ENCODE results near the gene PKIB.

Gene PKIB

DNA sequence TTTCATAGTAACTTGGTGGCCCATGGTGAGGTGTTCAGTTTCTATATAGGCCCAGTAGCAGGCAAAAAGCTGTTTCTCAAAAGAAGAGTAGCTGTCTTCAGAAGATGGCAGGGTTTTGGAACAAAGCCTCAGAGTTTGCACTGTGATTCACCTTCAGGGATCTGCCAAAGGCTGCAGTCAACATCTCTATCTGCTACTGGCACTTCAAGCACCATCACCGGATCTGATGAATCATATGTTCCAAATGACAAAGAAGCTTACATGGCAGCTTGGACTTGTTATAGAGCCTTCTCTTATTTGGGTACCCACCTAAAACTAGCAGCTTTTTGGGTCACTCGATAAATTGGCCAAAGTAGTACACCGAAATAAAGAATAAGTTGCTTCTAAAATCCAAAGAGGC is 39.5 kb downstream of the PKIB start:
- peak; percentile 62 for DNase-seq (ENCODE audit: low read depth)
- no peak overlapping the region for H3K4me3 ChIP-seq (ENCODE audit: low read length)
- TF ChIP-seq, protein P1, sequence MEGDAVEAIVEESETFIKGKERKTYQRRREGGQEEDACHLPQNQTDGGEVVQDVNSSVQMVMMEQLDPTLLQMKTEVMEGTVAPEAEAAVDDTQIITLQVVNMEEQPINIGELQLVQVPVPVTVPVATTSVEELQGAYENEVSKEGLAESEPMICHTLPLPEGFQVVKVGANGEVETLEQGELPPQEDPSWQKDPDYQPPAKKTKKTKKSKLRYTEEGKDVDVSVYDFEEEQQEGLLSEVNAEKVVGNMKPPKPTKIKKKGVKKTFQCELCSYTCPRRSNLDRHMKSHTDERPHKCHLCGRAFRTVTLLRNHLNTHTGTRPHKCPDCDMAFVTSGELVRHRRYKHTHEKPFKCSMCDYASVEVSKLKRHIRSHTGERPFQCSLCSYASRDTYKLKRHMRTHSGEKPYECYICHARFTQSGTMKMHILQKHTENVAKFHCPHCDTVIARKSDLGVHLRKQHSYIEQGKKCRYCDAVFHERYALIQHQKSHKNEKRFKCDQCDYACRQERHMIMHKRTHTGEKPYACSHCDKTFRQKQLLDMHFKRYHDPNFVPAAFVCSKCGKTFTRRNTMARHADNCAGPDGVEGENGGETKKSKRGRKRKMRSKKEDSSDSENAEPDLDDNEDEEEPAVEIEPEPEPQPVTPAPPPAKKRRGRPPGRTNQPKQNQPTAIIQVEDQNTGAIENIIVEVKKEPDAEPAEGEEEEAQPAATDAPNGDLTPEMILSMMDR (IDR thresholded peaks at IDR 0.05; ENCODE audit: insufficient read depth, low read depth, low read length, missing control alignments): no peak

DNA sequence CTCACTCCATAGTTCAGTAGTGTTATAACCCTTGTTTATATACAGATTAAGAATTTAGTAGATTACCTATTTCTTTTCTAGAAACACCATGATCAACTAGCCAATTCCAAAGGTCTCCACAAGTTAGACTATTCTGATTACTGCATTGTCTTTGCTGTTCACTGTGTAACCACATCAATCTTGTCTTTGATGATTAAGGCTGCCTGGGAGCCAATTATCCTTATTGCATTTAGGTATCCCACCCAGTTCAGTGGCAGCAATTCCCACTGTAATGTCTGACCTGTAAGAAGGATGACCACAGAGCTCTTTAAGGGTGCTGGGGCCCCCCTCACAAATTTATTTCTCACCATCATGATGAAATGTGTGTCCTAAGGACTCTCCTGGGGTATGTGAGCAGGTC is 40.2 kb downstream of the PKIB start:
- DNase-seq (ENCODE audit: low read depth): no peak

DNA sequence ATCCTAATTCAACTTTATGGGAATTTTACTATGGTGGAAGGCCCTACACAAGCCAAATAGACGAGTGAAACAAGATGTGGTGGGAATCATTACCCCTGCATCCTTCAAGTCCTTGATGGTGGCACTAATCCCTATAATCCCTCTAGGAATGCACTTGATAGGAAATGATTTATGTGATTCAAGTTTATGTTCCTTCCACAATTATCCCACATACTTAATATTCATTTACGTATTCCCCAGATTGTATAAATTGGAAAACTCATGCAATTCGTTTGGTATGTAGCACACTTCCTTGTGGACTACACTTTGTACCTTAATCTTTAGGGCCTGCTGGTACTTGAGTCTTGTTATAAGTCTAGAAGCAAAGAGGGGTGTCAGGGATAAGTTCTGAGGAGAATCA is 40.8 kb downstream of the PKIB start:
- TF ChIP-seq, protein P1 (IDR thresholded peaks at IDR 0.05; ENCODE audit: insufficient read depth, low read depth, low read length, missing control alignments): no peak
- H3K4me3 ChIP-seq (ENCODE audit: low read length): no peak overlapping the region
- DNase-seq (ENCODE audit: low read depth): no peak

More for the DNA sequence above, 40.2 kb downstream of the PKIB start:
- no peak overlapping the region for H3K4me3 ChIP-seq (ENCODE audit: low read length)
- TF ChIP-seq, protein P1 (IDR thresholded peaks at IDR 0.05; ENCODE audit: insufficient read depth, low read depth, low read length, missing control alignments): no peak

DNA sequence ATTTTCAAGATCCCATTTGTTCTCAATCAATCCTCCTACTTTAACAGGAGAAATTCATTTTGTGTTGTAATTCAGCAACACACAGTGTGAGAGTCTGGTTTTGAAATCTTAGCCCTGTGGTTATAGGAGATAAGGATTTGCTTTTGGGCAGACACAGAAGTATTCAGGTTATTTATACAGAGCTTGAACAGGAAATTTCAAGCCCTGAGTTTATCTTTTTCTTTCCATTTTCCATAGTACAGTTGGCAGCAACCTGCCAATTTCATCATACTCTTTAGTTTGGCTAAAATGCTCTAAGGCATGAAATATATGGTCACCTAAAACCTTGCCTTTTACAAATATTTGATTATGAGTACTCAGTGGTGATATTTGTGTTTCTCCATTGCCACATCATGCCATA is 41.4 kb downstream of the PKIB start:
- DNase-seq (ENCODE audit: low read depth): no peak
- TF ChIP-seq, protein P1 (IDR thresholded peaks at IDR 0.05; ENCODE audit: insufficient read depth, low read depth, low read length, missing control alignments): no peak
- H3K4me3 ChIP-seq (ENCODE audit: low read length): no peak overlapping the region

DNA sequence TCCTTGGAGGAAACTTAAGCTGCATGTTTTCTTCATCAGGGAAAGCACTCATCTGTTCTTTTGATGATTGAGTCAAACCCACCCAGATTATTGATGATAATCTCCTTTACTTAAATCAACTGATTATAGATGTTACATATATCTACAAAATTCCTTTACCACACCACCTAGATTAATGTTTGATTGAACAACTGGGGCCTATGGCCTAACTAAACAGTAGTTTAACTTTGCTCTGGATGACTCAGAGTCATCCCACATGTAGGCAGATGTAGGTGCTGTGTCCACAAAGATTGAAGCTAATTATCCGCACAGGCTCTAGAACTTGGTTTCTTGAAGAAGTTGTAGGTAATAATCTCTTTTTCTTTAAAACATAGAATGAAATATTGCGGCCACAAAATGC is 42.2 kb downstream of the PKIB start:
- DNase-seq (ENCODE audit: low read depth): peak; percentile 68
- H3K4me3 ChIP-seq (ENCODE audit: low read length): no peak overlapping the region
- TF ChIP-seq, protein P1 (IDR thresholded peaks at IDR 0.05; ENCODE audit: insufficient read depth, low read depth, low read length, missing control alignments): no peak

DNA sequence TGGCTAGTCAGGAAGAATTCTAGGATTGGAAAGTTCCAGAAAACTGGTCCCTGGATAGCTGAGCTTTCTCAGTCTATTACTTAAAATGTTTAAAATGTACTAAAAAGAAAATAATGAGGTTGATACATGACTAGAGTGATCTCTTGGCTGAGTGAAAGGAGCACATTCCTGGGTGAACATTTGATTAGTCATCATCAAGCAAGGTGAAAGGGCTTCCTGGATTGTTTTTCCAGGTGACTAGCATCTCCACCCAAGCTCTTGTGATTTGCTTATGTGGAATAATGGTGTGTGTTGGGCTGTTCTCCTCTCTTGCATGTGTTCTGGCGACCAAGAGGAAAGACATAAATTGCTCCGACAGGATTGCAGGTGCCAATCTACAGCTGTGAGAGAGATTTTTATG is 42.9 kb downstream of the PKIB start:
- TF ChIP-seq, protein P1 (IDR thresholded peaks at IDR 0.05; ENCODE audit: insufficient read depth, low read depth, low read length, missing control alignments): no peak
- H3K4me3 ChIP-seq (ENCODE audit: low read length): no peak overlapping the region
- DNase-seq (ENCODE audit: low read depth): peak; percentile 91

DNA sequence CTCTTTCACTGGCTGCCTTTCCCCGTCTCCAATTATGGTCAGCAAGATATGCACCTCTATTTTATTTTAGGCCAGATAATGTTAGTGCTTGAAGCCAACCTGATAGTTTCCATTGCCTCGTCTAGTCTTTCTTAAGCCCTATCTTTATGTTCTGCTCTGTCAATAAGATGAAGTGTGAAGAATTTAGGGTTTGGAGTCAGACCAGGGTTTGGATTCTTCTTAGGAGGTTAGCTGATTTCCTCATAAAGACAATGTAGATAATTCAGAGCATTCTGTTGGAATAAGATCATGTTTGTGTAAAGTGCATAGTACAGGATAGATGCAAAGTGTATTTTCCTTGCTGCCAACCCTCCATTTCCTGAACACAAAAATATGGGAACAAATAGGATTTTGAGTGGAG is 43.8 kb downstream of the PKIB start:
- TF ChIP-seq, protein P1 (IDR thresholded peaks at IDR 0.05; ENCODE audit: insufficient read depth, low read depth, low read length, missing control alignments): no peak
- DNase-seq (ENCODE audit: low read depth): no peak

More for the DNA sequence above, 43.8 kb downstream of the PKIB start:
- H3K4me3 ChIP-seq (ENCODE audit: low read length): no peak overlapping the region
